ENCODE measurements around the gene DPP6. TPM values are rescaled to one million over a fixed set of nuclear protein-coding genes. Genes with fewer than 3 reads are reported as not detected.

The DPP6 gene
- total RNA-seq, 1 experiment from 2014 or later, result not detected

- H3K4me1 ChIP-seq (ENCODE audit: insufficient read depth, low read length), result peaks cover 6% of the 10 kb centered on the region
- H3K9me2 ChIP-seq (replicated peaks; ENCODE audit: low read length), result no peaks in the 10 kb centered on the region
- H3K79me2 ChIP-seq (ENCODE audit: low read length), result no peaks in the 10 kb centered on the region
- H3K9me3 ChIP-seq (ENCODE audit: low read length), result no peaks in the 10 kb centered on the region
- no peaks in the 10 kb centered on the region for H3F3A ChIP-seq (ENCODE audit: low read length, unreplicated experiment)
- peak overlapping the region; percentile 96 for H3K4me2 ChIP-seq (ENCODE audit: low read length)
- TSS peak; percentile 72 for BruUV-seq (replicated peaks)
- H4K20me1 ChIP-seq (ENCODE audit: low read length), result no peaks in the 10 kb centered on the region
- H3K36me3 ChIP-seq (ENCODE audit: low read depth, low read length), result no peaks in the 10 kb centered on the region
- H3K9ac ChIP-seq (ENCODE audit: low read length), result peak overlapping the region; percentile 60
- peak overlapping the region; percentile 76 for H3K4me3 ChIP-seq (ENCODE audit: low read length)
- CTCF ChIA-PET, result interaction anchor here (0.5 to 1.4 kb wide), 7 partner anchors 14 to 428 kb away, joined by 3 to 9 read pairs (median 4); no protein-coding TSS in a partner anchor
- intact Hi-C loops (cut with micrococcal nuclease), result loop anchor here (1.0 to 10.0 kb wide), 8 partner anchors 25 to 806 kb away; partner anchors contain the start of genes EN2 and INSIG1
- H2AFZ ChIP-seq (ENCODE audit: low read length), result peak overlapping the region; percentile 95
- H3K27me3 ChIP-seq (ENCODE audit: low read length), result peaks cover 8% of the 10 kb centered on the region; the same call in 1 of the 2 replicates
- H3K27ac ChIP-seq (ENCODE audit: low read length), result peak overlapping the region; percentile 11
- TF ChIP-seq EZH2phosphoT487 (IDR thresholded peaks at IDR 0.05; ENCODE audit: borderline replicate concordance, low read length), result no peak
- no peak for TF ChIP-seq CTCF (conservative IDR thresholded peaks at IDR 0.05; ENCODE audit: low read depth, low read length)
- TF ChIP-seq EZH2 (IDR thresholded peaks at IDR 0.05; ENCODE audit: low read length, unreplicated experiment), result no peak
- POLR2A ChIA-PET (ENCODE audit: unreplicated experiment), result no interaction called here
- ATAC-seq (peak; percentile 77), DNase-seq (peak; percentile 98)
These were observed 876.2 kb downstream of the DPP6 start for GRCh38 chr7:154928136-154929005.

- Histone ChIP-seq H3K27me3 (ENCODE audit: low read length) (peaks cover 6% of the 10 kb centered on the region; the same call in 1 of the 2 replicates), H3K27ac (ENCODE audit: low read length) (peak overlapping the region; percentile 11; the same call in 1 of the 2 replicates), H3K79me2 (ENCODE audit: low read length) (no peaks in the 10 kb centered on the region), H3K4me3 (ENCODE audit: low read length) (peak overlapping the region; percentile 76), H4K20me1 (ENCODE audit: low read length) (no peaks in the 10 kb centered on the region), H3K36me3 (ENCODE audit: low read depth, low read length) (no peaks in the 10 kb centered on the region), H2AFZ (ENCODE audit: low read length) (peak overlapping the region; percentile 95), H3K4me1 (ENCODE audit: insufficient read depth, low read length) (peaks cover 6% of the 10 kb centered on the region), H3K9me2 (replicated peaks; ENCODE audit: low read length) (no peaks in the 10 kb centered on the region), H3K4me2 (ENCODE audit: low read length) (peak overlapping the region; percentile 96), H3K9ac (ENCODE audit: low read length) (peak overlapping the region; percentile 60; the same call in 1 of the 2 replicates), H3K9me3 (ENCODE audit: low read length) (no peaks in the 10 kb centered on the region), H3F3A (ENCODE audit: low read length, unreplicated experiment) (no peaks in the 10 kb centered on the region)
- POLR2A ChIA-PET (ENCODE audit: unreplicated experiment), result no interaction called here
- ATAC-seq (peak; percentile 26), DNase-seq (peak; percentile 35)
- TF ChIP-seq EZH2 (IDR thresholded peaks at IDR 0.05; ENCODE audit: low read length, unreplicated experiment), result no peak
- no peak for TF ChIP-seq CTCF (conservative IDR thresholded peaks at IDR 0.05; ENCODE audit: low read depth, low read length)
- TF ChIP-seq EZH2phosphoT487 (IDR thresholded peaks at IDR 0.05; ENCODE audit: borderline replicate concordance, low read length), result no peak
- CTCF ChIA-PET, result no interaction called here
- BruUV-seq (replicated peaks), result no TSS peak
- intact Hi-C loops (cut with micrococcal nuclease), result loop anchor here (5.0 to 10.0 kb wide), 5 partner anchors 303 to 806 kb away; partner anchors contain the start of gene EN2
These were observed 877.0 kb downstream of the DPP6 start for GRCh38 chr7:154929006-154929726.
